CD8-positive, alpha-beta memory T cell (primary cell): Measurements from ENCODE around the gene SASH1. TPM values are rescaled to one million over a fixed set of nuclear protein-coding genes. Genes with fewer than 3 reads are reported as not detected.

ENCODE experiments used
- CTCF ChIA-PET: fragments of 350-600 bp; sonication (Branson Sonifier 250); formaldehyde crosslinking; loops from one replicate; lab custom pipeline; 2021; ENCODE audit warnings: antibody characterized with exemption; lab: Charles Lee
- POLR2A ChIA-PET: fragments of 350-600 bp; sonication (Branson Sonifier 250); formaldehyde crosslinking; loops from one replicate; lab custom pipeline; 2021; ENCODE audit warnings: antibody characterized with exemption; lab: Charles Lee
- DNase-seq, 5 donors: peaks; one replicate each; pipeline versions ENCODE4 v3.0.0 to v3.0.0-alpha.2; 2020 to 2022; ENCODE audit warnings: mixed read lengths in 1 of 5
- H3K27ac ChIP-seq: one replicate; pipeline ENCODE4 v1.7.0; 2013; ENCODE audit warnings: low read depth, mild to moderate bottlenecking, low read length, moderate library complexity
- H3K27me3 ChIP-seq: 2 replicates; pipeline ENCODE4 v1.7.0; 2013; ENCODE audit warnings: low read length, mild to moderate bottlenecking; ENCODE audit not compliant: insufficient read depth, poor library complexity, severe bottlenecking
- H3K36me3 ChIP-seq: 2 replicates; pipeline ENCODE4 v1.7.0; 2013; ENCODE audit warnings: mild to moderate bottlenecking, low read length, moderate library complexity; ENCODE audit not compliant: insufficient read depth
- H3K4me1 ChIP-seq: 2 replicates; pipeline ENCODE4 v1.7.0; 2013; ENCODE audit warnings: mild to moderate bottlenecking, low read length, moderate library complexity; ENCODE audit not compliant: insufficient read depth
- H3K4me3 ChIP-seq: 2 replicates; pipeline ENCODE4 v1.7.0; 2013; ENCODE audit warnings: mild to moderate bottlenecking, low read length
- H3K9me3 ChIP-seq: 2 replicates; pipeline ENCODE4 v1.7.0; 2013; ENCODE audit warnings: mild to moderate bottlenecking, low read length
- H3K27ac Mint-ChIP-seq, 8 donors: one replicate each; pipeline ENCODE4 v1.8.0; 2020 to 2021; ENCODE audit warnings: mixed read lengths in 8 of 8, mild to moderate bottlenecking in 6 of 8, inconsistent platforms in 3 of 8, moderate library complexity in 3 of 8
- H3K27me3 Mint-ChIP-seq, 2 donors: one replicate each; pipeline ENCODE4 v1.8.0; 2020 to 2021; ENCODE audit warnings: mixed read lengths in 2 of 2, mild to moderate bottlenecking in 1 of 2, moderate library complexity in 1 of 2
- H3K36me3 Mint-ChIP-seq, 3 donors: one replicate each; pipeline ENCODE4 v1.8.0; 2020 to 2021; ENCODE audit warnings: mixed read lengths in 3 of 3, inconsistent platforms in 1 of 3, mild to moderate bottlenecking in 1 of 3
- H3K4me1 Mint-ChIP-seq, 3 donors: one replicate each; pipeline ENCODE4 v1.8.0; 2020 to 2021; ENCODE audit warnings: mixed read lengths in 3 of 3, inconsistent platforms in 1 of 3, mild to moderate bottlenecking in 1 of 3
- H3K4me3 Mint-ChIP-seq, 7 donors: one replicate each; pipeline ENCODE4 v1.8.0; 2020 to 2021; ENCODE audit warnings: mixed read lengths in 7 of 7, mild to moderate bottlenecking in 6 of 7, moderate library complexity in 4 of 7, inconsistent platforms in 2 of 7
- H3K9me3 Mint-ChIP-seq, 5 donors: one replicate each; pipeline ENCODE4 v1.8.0; 2020 to 2022; ENCODE audit warnings: mixed read lengths in 5 of 5, mild to moderate bottlenecking in 3 of 5, moderate library complexity in 2 of 5, inconsistent platforms in 1 of 5
- polyA plus RNA-seq: library from polyadenylated mRNA; unstranded; fragments of 300-500 nt; fragmentation: Illumina TruSeq; gene quantifications from one replicate; pipeline ENCODE4 v1.2.3, GENCODE V29; 2021
- total RNA-seq, 2 experiments: library from RNA; stranded (reverse); gene quantifications; one replicate each; pipeline ENCODE4 v1.2.3, GENCODE V29; 2021

Gene SASH1
- total and polyA plus RNA-seq, 3 experiments from 2014 or later = 0.72 to 0.95 TPM; not detected in 1

DNA sequence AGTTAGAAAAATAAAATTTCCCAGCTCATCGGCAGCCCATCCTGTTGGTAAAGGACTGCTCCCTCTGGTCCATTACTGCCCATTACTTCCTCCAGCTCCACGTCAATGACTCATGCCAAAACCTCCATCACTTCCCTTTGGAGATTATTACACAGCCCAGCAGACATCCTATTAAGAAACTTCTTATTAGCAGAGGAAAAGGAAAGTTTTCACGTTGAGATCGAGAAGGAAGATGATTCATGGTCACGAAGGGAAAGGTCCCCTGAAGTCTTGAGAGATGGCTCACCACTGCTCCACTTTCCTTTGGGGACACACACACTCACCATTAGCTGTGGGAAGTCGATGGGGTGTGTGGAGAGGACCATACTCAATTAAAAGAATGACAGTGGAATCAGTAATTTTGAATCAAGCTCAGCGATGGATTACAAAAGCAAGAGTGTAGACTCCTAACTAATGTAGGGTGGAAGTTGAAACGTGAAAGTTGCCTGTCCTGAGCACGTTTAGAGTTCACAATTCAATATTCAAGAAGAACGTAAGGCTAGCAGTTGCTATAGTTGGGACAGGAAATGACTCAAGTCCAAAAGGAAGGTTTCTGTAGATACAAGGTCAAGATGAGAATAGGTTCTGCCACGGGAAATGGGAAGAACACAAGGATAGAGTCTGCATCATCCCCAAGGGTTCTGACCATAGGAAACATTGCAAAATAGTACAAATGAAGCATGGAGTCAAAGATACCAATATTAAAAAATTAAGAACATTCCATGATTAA, 21.6 kb downstream of the SASH1 start:
- Mint-ChIP-seq H3K4me3 (no peak overlapping the region), H3K27me3 (peaks cover 10 to 39% of the 10 kb centered on the region in 2 donors), H3K36me3 (peaks cover 0 to 2% (median 0%) of the 10 kb centered on the region in 3 donors), H3K4me1 (peaks cover 0 to 2% (median 0%) of the 10 kb centered on the region in 3 donors), H3K9me3 (peaks cover 0 to 4% (median 0%) of the 10 kb centered on the region in 5 donors), H3K27ac (no peak overlapping the region)
- ChIA-PET CTCF (no interaction called here), POLR2A (no interaction called here)
- Histone ChIP-seq H3K4me1 (no peaks in the 10 kb centered on the region), H3K4me3 (no peak overlapping the region), H3K27ac (no peak overlapping the region), H3K9me3 (no peaks in the 10 kb centered on the region), H3K27me3 (no peaks in the 10 kb centered on the region), H3K36me3 (no peaks in the 10 kb centered on the region)
- DNase-seq = no peak

DNA sequence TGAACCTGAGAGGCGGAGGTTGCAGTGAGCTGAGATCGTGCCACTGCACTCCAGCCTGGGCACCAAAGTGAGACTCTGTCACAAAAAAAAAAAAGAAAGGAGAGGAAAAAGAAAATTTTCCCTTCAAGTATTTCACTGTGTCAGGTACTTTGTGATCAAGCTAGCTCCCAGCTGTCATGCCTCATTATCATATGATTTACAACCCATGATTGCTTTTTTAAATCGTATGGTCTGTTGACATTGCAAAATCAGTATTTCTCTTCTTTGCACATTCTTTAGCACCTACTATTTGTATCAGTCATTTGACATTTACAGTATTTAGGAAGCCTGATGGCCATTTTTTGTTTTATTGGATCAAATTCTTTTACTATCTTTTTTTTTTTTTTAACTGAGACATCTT, 22.4 kb downstream of the SASH1 start:
- no peak for DNase-seq
- H3K27ac ChIP-seq = no peak overlapping the region
- no peaks in the 10 kb centered on the region for H3K4me1 ChIP-seq
- peaks cover 0 to 2% (median 0%) of the 10 kb centered on the region in 3 donors for H3K4me1 Mint-ChIP-seq
- POLR2A ChIA-PET = no interaction called here
- no peaks in the 10 kb centered on the region for H3K9me3 ChIP-seq
- no peak overlapping the region for H3K4me3 ChIP-seq
- H3K27me3 Mint-ChIP-seq = peaks cover 11 to 41% of the 10 kb centered on the region in 2 donors
- no peak overlapping the region for H3K4me3 Mint-ChIP-seq
- H3K36me3 ChIP-seq = no peaks in the 10 kb centered on the region
- CTCF ChIA-PET = no interaction called here
- H3K36me3 Mint-ChIP-seq = peaks cover 0 to 4% (median 0%) of the 10 kb centered on the region in 3 donors
- H3K27me3 ChIP-seq = no peaks in the 10 kb centered on the region
- no peak overlapping the region for H3K27ac Mint-ChIP-seq
- H3K9me3 Mint-ChIP-seq = peaks cover 0 to 4% (median 0%) of the 10 kb centered on the region in 5 donors

DNA sequence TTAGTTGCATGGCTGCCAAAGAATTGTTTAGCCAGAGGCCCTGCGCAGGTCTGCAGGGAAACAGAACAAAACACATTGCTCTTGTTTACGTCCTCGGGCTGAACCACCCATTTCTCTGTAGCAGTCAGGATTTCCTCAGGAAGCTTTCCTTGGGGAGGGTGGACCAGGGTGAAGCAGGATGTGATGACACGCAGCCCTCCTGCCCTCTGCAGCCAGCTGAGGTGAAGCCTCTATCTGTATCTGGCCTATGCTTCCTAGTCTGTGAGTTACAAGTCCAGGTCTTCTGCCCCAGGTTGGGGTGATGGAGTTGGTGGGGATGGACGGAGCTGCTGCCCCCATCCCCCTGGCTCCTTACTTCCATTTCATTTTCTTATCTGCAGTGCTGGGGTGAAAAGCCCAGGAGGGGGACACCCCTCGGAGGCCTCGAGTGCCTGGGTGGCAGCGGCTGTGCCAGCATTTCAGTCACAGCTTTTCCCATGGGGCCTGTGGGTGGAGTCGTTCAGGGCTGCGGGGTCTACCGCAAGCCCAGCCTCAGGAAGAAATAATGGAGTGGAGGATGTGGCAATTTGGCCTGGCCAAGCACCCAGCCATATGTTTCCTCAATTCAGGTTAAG, 24.9 kb downstream of the SASH1 start:
- Mint-ChIP-seq H3K4me3 (no peak overlapping the region), H3K9me3 (peaks cover 0 to 4% (median 0%) of the 10 kb centered on the region in 5 donors), H3K27me3 (peaks cover 14 to 29% of the 10 kb centered on the region in 2 donors), H3K4me1 (peaks cover 0 to 2% (median 0%) of the 10 kb centered on the region in 3 donors), H3K27ac (no peak overlapping the region), H3K36me3 (peaks cover 0 to 4% (median 0%) of the 10 kb centered on the region in 3 donors)
- Histone ChIP-seq H3K4me1 (no peaks in the 10 kb centered on the region), H3K4me3 (no peak overlapping the region), H3K9me3 (no peaks in the 10 kb centered on the region), H3K27ac (no peak overlapping the region), H3K36me3 (no peaks in the 10 kb centered on the region), H3K27me3 (no peaks in the 10 kb centered on the region)
- ChIA-PET CTCF (no interaction called here), POLR2A (no interaction called here)
- no peak for DNase-seq

DNA sequence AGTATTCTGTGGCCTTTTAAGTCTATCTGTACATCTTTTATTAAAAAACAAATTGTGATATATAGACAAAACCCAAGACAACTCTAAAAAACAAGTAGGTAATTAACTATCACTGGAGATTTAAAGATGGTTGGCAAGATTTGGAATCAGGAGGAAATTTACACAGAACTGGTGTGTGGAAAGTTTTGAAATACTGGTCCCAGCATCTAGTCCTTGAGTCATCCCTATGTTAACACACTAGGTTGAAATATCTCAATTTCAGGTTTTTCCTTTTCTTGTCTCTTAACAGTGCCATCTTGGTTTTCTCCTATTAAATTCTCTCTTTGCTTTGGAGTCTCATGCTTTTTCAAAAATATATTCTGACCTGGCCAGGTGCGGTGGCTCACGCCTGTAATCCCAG, 27.5 kb downstream of the SASH1 start:
- ChIA-PET CTCF (no interaction called here), POLR2A (no interaction called here)
- H3K36me3 ChIP-seq = no peaks in the 10 kb centered on the region
- H3K4me3 ChIP-seq = no peak overlapping the region
- H3K4me1 ChIP-seq = no peaks in the 10 kb centered on the region
- Mint-ChIP-seq H3K36me3 (peaks cover 0 to 4% (median 0%) of the 10 kb centered on the region in 3 donors), H3K4me3 (no peak overlapping the region), H3K4me1 (peaks cover 0 to 2% (median 0%) of the 10 kb centered on the region in 3 donors), H3K27me3 (peaks cover 14 to 18% of the 10 kb centered on the region in 2 donors), H3K27ac (no peak overlapping the region), H3K9me3 (peaks cover 0 to 3% (median 0%) of the 10 kb centered on the region in 5 donors)
- no peaks in the 10 kb centered on the region for H3K9me3 ChIP-seq
- no peaks in the 10 kb centered on the region for H3K27me3 ChIP-seq
- H3K27ac ChIP-seq = no peak overlapping the region
- DNase-seq = no peak

DNA sequence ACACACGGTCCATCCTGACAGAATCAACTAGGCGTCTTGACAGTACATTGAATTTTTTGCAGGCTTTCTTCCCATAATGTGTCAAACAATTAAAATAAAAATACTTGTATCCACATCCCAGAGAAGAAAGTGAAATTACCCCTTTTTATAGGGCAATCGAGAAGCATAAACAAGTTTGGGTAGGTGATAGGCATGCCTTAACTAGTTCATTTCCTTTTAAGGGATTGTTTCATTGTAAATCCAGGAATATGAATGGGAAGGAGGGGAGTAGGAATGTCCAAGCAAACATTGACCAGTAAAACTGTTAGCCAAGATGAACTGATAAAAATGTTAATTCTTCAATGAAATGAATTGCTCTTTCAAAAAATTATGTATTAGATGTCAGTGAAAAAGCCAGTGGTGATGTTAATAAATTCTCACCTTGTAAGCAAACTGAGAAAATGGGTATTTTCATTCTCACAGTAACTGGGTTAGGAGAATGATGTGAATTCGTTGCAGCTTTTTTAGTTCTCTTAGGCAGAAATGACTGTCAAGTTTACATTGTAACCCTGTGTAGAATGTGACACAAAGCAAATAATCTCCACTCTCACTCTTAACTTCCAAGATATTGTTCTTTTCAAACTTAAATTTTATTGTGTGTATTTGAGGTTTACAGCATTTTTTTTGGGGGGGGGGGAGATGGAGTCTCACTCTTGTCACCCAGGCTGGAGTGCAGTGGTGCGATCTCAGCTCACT, 31.6 kb downstream of the SASH1 start:
- Mint-ChIP-seq H3K4me1 (no peaks in the 10 kb centered on the region), H3K27ac (no peak overlapping the region), H3K4me3 (no peak overlapping the region), H3K36me3 (peaks cover 0 to 1% (median 0%) of the 10 kb centered on the region in 3 donors), H3K27me3 (peaks cover 4 to 8% of the 10 kb centered on the region in 2 donors), H3K9me3 (peaks cover 3 to 10% (median 4%) of the 10 kb centered on the region in 5 donors)
- no peaks in the 10 kb centered on the region for H3K9me3 ChIP-seq
- ChIA-PET POLR2A (no interaction called here), CTCF (no interaction called here)
- no peaks in the 10 kb centered on the region for H3K27me3 ChIP-seq
- no peaks in the 10 kb centered on the region for H3K4me1 ChIP-seq
- H3K36me3 ChIP-seq = no peaks in the 10 kb centered on the region
- no peak overlapping the region for H3K4me3 ChIP-seq
- DNase-seq = no peak
- H3K27ac ChIP-seq = no peak overlapping the region

DNA sequence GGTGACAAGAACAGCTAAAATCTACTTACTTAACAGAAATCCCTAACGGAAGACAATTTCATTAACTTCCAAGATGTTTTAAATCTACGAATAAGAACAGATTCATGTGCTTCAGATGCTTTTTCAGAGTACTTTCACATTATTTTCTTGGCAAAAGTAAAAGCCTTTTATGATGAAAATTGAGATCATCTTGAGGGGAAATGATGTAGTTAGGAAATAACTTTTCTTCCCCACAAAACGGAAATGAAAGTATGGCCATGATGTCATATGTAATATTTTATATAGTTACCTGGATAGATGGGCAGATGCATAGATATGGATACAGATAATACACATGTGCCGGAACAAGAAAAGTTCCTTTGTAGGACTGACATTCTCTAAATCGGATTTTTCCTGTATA, 32.8 kb downstream of the SASH1 start:
- Mint-ChIP-seq H3K36me3 (no peaks in the 10 kb centered on the region), H3K9me3 (peaks cover 3 to 10% (median 4%) of the 10 kb centered on the region in 5 donors), H3K27ac (no peak overlapping the region), H3K4me3 (no peak overlapping the region), H3K4me1 (no peaks in the 10 kb centered on the region), H3K27me3 (peaks cover 3 to 7% of the 10 kb centered on the region in 2 donors)
- CTCF ChIA-PET = no interaction called here
- Histone ChIP-seq H3K27me3 (no peaks in the 10 kb centered on the region), H3K27ac (no peak overlapping the region), H3K4me1 (no peaks in the 10 kb centered on the region), H3K36me3 (no peaks in the 10 kb centered on the region), H3K9me3 (no peaks in the 10 kb centered on the region), H3K4me3 (no peak overlapping the region)
- POLR2A ChIA-PET = no interaction called here
- no peak for DNase-seq

DNA sequence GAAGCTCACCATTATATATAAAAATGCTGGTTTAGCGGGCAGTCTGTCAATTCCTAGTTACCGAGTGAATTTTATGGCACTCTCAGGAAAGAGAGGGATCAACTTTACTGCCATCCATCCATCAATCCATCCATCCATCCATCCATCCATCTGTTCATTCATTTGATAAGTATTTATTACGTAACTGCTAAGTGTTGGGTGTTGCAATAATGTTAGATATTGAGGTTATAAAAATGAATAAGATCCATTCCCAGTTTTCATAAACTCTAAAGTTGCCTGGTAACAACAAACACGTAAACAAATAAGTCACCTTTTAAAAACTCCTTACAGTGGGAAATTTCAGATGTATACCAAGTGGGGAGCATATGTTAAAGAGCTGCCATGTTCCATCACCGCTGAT, 36.8 kb downstream of the SASH1 start:
- Histone ChIP-seq H3K27me3 (no peaks in the 10 kb centered on the region), H3K4me1 (no peaks in the 10 kb centered on the region), H3K27ac (no peak overlapping the region), H3K9me3 (no peaks in the 10 kb centered on the region), H3K36me3 (no peaks in the 10 kb centered on the region), H3K4me3 (no peak overlapping the region)
- DNase-seq = no peak
- Mint-ChIP-seq H3K9me3 (peaks cover 2 to 10% (median 3%) of the 10 kb centered on the region in 5 donors), H3K27ac (no peak overlapping the region), H3K4me3 (no peak overlapping the region), H3K27me3 (peaks cover 0 to 7% of the 10 kb centered on the region in 2 donors), H3K4me1 (no peaks in the 10 kb centered on the region), H3K36me3 (no peaks in the 10 kb centered on the region)
- CTCF ChIA-PET = interaction anchor here (0.5 kb wide), 1 partner anchor 14 kb away, joined by 3 read pairs; no protein-coding TSS in a partner anchor
- POLR2A ChIA-PET = no interaction called here
